Kidney (tissue), 14 donors: ENCODE results near the gene PPP1CA. TPM values are rescaled to one million over a fixed set of nuclear protein-coding genes. Genes with fewer than 3 reads are reported as not detected.

Source experiments
- DNase-seq, 5 donors: peaks; one replicate each; pipeline ENCODE4 v3.0.0-alpha.2; 2013 to 2020
- FAIRE-seq: peaks from 2 replicates; lab custom pipeline; 2012; peaks lifted over from hg19 to GRCh38; lab: Jason Lieb, UNC
- H3K27ac ChIP-seq, 2 donors: one replicate each; pipeline ENCODE4 v1.7.0; 2013; ENCODE audit warnings: low read depth in 2 of 2, low read length in 2 of 2, inconsistent platforms in 1 of 2
- H3K27me3 ChIP-seq: one replicate; pipeline ENCODE4 v1.7.1; 2013; ENCODE audit warnings: low read length, inconsistent platforms; ENCODE audit not compliant: control insufficient read depth, insufficient read depth
- H3K36me3 ChIP-seq, 3 donors: one replicate each; pipeline versions ENCODE4 v1.7.0 to v1.7.1; 2013; ENCODE audit warnings: low read length in 3 of 3, control low read depth in 1 of 3, inconsistent platforms in 1 of 3; ENCODE audit not compliant: insufficient read depth in 3 of 3, control insufficient read depth in 2 of 3
- H3K4me1 ChIP-seq, 3 donors: one replicate each; pipeline versions ENCODE4 v1.7.0 to v1.7.1; 2013; ENCODE audit warnings: low read length in 3 of 3, inconsistent platforms in 1 of 3, low read depth in 1 of 3; ENCODE audit not compliant: control insufficient read depth in 2 of 3, insufficient read depth in 2 of 3
- H3K4me3 ChIP-seq, 3 donors: one replicate each; pipeline versions ENCODE4 v1.7.0 to v1.8.1; 2013; ENCODE audit warnings: low read length in 3 of 3, control low read depth in 1 of 3, inconsistent platforms in 1 of 3
- H3K9ac ChIP-seq, 3 donors: one replicate each; pipeline versions ENCODE4 v1.7.0 to v1.7.1; 2013; ENCODE audit warnings: low read length in 3 of 3, control low read depth in 1 of 3, inconsistent platforms in 1 of 3
- H3K9me3 ChIP-seq, 3 donors: one replicate each; pipeline versions ENCODE4 v1.7.0 to v1.7.1; 2013; ENCODE audit warnings: low read length in 3 of 3, control low read depth in 1 of 3, inconsistent platforms in 1 of 3; ENCODE audit not compliant: control insufficient read depth in 2 of 3, insufficient read depth in 1 of 3
- intact Hi-C: fragments of 100-400 bp; cut with DNase I; formaldehyde crosslinking; loops from one replicate; pipeline ENCODE4 v1.11.1; 2022
- polyA plus RNA-seq: library from polyadenylated mRNA; stranded (reverse); fragments of 350-450 nt; fragmentation: Illumina TruSeq; extraction: RNeasy Lipid Tissue Mini Kit (QIAGEN cat#74804); gene quantifications from one replicate; pipeline ENCODE4 v1.2.3, GENCODE V29; 2014; ENCODE audit warnings: low read depth, low replicate concordance; ENCODE audit not compliant: insufficient read depth
- total RNA-seq: library from RNA; stranded (reverse); fragmentation: NEBNext Ultra II Directional; extraction: Animal tissue kit (Norgen Biotek cat#: 25700); gene quantifications from one replicate; pipeline ENCODE4 v1.2.1, GENCODE V29; 2021
- TF ChIP-seq, protein P1 (sequence below): IDR thresholded peaks from 3 replicates; pipeline ENCODE4 v1.5.1; 2012; ENCODE audit warnings: mild to moderate bottlenecking, moderate library complexity, borderline replicate concordance; ENCODE audit not compliant: insufficient read depth; ENCODE audit errors: extremely low read depth
- donor health status: control.
- donor health status: control.
- donor health status: control.
- donor health status: control.
- donor health status: control.
- donor health status: DM: yes; HTN: yes; CAD: no.
- donor health status: Normal renal cell carcinoma (clear cell type).

PPP1CA gene
- total and polyA plus RNA-seq, 2 donors from 2014 or later: 155 to 210 TPM

DNA sequence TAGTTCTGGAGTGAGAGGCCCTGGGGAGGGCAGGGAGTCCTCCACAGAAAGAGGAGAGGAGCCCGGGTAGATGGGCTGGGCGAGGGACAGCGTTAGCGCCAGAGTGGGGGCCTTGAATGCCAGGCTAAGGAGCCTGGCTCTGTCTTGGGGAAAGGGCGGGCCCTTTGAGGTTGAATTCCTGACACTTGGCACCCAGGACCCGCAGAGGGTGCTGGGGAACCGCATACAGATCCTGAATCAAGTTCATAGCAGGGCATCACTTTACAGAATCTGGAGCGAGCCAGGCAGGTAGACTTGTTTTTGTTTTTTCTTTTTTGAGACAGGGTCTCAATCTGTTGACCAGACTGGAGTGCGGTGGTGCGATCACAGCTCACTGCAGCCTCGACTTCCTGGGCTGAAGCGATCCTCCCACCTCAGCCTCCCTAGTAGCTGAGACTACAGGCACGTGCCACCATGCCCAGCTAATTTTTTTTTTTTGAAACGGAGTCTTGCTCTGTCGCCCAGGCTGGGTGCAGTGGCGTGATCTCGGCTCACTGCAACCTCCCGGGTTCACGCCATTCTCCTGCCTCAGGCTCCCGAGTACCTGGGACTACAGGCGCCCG, 19.9 kb upstream of the PPP1CA start:
- Histone ChIP-seq H3K9me3 (no peaks in the 10 kb centered on the region), H3K4me3 (no peak overlapping the region), H3K9ac (peak overlapping the region in 1 of 3 donors; percentile 34), H3K36me3 (no peaks in the 10 kb centered on the region), H3K27me3 (no peaks in the 10 kb centered on the region), H3K4me1 (peaks cover 0 to 17% (median 11%) of the 10 kb centered on the region in 3 donors), H3K27ac (no peak overlapping the region)
- intact Hi-C loops: no loop called here
- TF ChIP-seq, protein P1, sequence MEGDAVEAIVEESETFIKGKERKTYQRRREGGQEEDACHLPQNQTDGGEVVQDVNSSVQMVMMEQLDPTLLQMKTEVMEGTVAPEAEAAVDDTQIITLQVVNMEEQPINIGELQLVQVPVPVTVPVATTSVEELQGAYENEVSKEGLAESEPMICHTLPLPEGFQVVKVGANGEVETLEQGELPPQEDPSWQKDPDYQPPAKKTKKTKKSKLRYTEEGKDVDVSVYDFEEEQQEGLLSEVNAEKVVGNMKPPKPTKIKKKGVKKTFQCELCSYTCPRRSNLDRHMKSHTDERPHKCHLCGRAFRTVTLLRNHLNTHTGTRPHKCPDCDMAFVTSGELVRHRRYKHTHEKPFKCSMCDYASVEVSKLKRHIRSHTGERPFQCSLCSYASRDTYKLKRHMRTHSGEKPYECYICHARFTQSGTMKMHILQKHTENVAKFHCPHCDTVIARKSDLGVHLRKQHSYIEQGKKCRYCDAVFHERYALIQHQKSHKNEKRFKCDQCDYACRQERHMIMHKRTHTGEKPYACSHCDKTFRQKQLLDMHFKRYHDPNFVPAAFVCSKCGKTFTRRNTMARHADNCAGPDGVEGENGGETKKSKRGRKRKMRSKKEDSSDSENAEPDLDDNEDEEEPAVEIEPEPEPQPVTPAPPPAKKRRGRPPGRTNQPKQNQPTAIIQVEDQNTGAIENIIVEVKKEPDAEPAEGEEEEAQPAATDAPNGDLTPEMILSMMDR: no peak
- FAIRE-seq (no peak), DNase-seq (no peak)

DNA sequence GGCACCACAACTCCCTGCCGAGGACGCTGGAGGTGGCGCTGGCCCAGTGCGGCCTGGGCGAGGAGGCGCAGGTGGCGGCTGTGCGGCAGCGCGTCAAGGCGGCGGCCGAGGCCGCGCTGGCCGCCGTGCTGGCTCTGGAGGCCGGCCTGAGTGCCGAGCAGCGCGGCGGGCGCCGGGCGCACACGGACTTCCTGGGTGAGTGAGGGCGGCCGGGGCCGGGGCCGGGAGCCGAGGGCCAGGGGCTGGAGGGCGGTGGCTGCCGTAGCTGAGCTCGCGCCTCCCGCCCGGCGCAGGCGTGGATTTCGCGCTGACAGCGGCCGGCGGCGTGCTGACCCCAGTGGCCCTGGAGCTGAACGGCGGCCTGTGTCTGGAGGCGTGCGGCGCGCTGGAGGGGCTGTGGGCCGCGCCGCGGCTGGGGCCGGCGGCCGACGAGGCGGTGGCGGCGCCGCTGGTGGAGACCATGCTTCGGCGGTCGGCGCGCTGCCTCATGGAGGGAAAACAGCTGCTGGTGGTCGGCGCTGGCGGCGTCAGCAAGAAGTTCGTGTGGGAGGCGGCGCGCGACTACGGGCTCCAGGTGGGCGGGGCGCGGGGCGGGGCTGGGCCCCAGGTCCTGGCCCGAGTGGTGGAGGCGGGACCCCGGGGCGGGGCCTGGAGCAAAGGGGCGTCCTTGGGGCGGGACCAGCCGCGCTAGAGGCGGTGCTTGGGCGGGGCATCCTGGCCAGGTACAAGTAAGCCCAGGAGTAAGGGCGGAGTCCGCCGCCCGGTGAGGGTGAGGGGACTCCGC, 19.2 kb upstream of the PPP1CA start:
- no peaks in the 10 kb centered on the region for H3K36me3 ChIP-seq
- FAIRE-seq: no peak
- H3K9ac ChIP-seq: peak overlapping the region in 2 of 3 donors; percentile 41 to 61
- H3K9me3 ChIP-seq: no peaks in the 10 kb centered on the region
- H3K4me3 ChIP-seq: peak overlapping the region in 2 of 3 donors; percentile 18 to 49
- H3K4me1 ChIP-seq: peaks cover 0 to 22% (median 11%) of the 10 kb centered on the region in 3 donors
- no peaks in the 10 kb centered on the region for H3K27me3 ChIP-seq
- intact Hi-C loops: no loop called here
- TF ChIP-seq, protein P1: no peak
- H3K27ac ChIP-seq: peak overlapping the region; percentile 57 to 95
- DNase-seq: peak; percentile 97 to 99 (median 98)

- Histone ChIP-seq H3K27ac (peak overlapping the region; percentile 57 to 95), H3K4me3 (peak overlapping the region in 2 of 3 donors; percentile 18 to 29), H3K27me3 (no peaks in the 10 kb centered on the region), H3K9me3 (no peaks in the 10 kb centered on the region), H3K36me3 (no peaks in the 10 kb centered on the region), H3K4me1 (peaks cover 0 to 24% (median 11%) of the 10 kb centered on the region in 3 donors), H3K9ac (peak overlapping the region in 2 of 3 donors; percentile 41 to 61)
- no peak for FAIRE-seq
- TF ChIP-seq, protein P1: no peak
- DNase-seq: peak in 2 of 5 donors; percentile 82 to 84
- intact Hi-C loops: no loop called here
Measured at GRCh38 chr11:67420147-67420645, 18.5 kb upstream of the PPP1CA start.
